H1 (cell line): Measurements from ENCODE around the gene EBPL. TPM values are rescaled to one million over a fixed set of nuclear protein-coding genes. Genes with fewer than 3 reads are reported as not detected.

ENCODE experiments used
- CTCF ChIA-PET: fragments of 300-600 bp; sonication (Branson Sonifier 250); formaldehyde crosslinking; loops from one replicate; lab custom pipeline; 2021; ENCODE audit not compliant: partially characterized antibody; lab: Charles Lee
- POLR2A ChIA-PET: fragments of 300-600 bp; sonication (Branson Sonifier 250); formaldehyde crosslinking; loops from one replicate; lab custom pipeline; 2021; ENCODE audit warnings: inconsistent platforms; ENCODE audit not compliant: partially characterized antibody; lab: Charles Lee
- DNase-seq, 2 experiments: peaks; one replicate each; pipeline versions ENCODE4 v3.0.0 to v3.0.0-alpha.2; 2010 to 2022; ENCODE audit warnings: low spot score in 2 of 2, low read depth in 1 of 2, mixed read lengths in 1 of 2
- FAIRE-seq: peaks from 2 replicates; lab custom pipeline; 2011; peaks lifted over from hg19 to GRCh38; lab: Jason Lieb, UNC
- H2AFZ ChIP-seq: 2 replicates; pipeline ENCODE4 v1.8.1; 2012; ENCODE audit warnings: low read length, inconsistent platforms
- H2AK5ac ChIP-seq: 2 replicates; pipeline ENCODE4 v1.6.1; 2013; ENCODE audit warnings: low read depth, low read length
- H2BK120ac ChIP-seq: replicated peaks from 2 replicates; pipeline ENCODE3; 2013; ENCODE audit warnings: low read depth, low read length, inconsistent platforms
- H2BK12ac ChIP-seq: 2 replicates; pipeline ENCODE4 v1.6.1; 2013; ENCODE audit warnings: low read depth, low read length
- H2BK15ac ChIP-seq: 2 replicates; pipeline ENCODE4 v1.6.1; 2013; ENCODE audit warnings: low read length
- H2BK20ac ChIP-seq: 2 replicates; pipeline ENCODE4 v1.6.1; 2013; ENCODE audit warnings: low read length
- H2BK5ac ChIP-seq: 2 replicates; pipeline ENCODE4 v1.6.1; 2013; ENCODE audit warnings: low read depth, low read length
- H3K14ac ChIP-seq: 2 replicates; pipeline ENCODE4 v1.6.1; 2013; ENCODE audit warnings: inconsistent platforms; ENCODE audit not compliant: insufficient read length
- H3K18ac ChIP-seq: 2 replicates; pipeline ENCODE4 v1.6.1; 2013; ENCODE audit warnings: low read length; ENCODE audit errors: extremely low read depth
- H3K23ac ChIP-seq: 2 replicates; pipeline ENCODE4 v1.6.1; 2013; ENCODE audit warnings: inconsistent platforms; ENCODE audit not compliant: insufficient read length
- H3K23me2 ChIP-seq: 2 replicates; pipeline ENCODE4 v1.6.1; 2013; ENCODE audit warnings: low read depth, low read length
- H3K27ac ChIP-seq: 2 replicates; pipeline ENCODE4 v1.6.1; 2011; ENCODE audit warnings: low read depth, low read length, inconsistent platforms
- H3K27me3 ChIP-seq, 4 experiments: replicated peaks in 1 of 4; 1 replicate in 1 of 4; 2 replicates in 3 of 4; pipeline versions ENCODE4 v1.6.1 to v1.8.1; 2011 to 2013; ENCODE audit warnings: low read length in 3 of 4, mild to moderate bottlenecking in 3 of 4, inconsistent platforms in 2 of 4, mixed read lengths in 2 of 4, moderate library complexity in 1 of 4; ENCODE audit not compliant: control insufficient read depth in 3 of 4, insufficient read depth in 3 of 4; ENCODE audit errors: extremely low read depth in 1 of 4
- H3K36me3 ChIP-seq, 4 experiments: 2 replicates each; pipeline versions ENCODE4 v1.6.1 to v1.8.1; 2011 to 2013; ENCODE audit warnings: mild to moderate bottlenecking in 4 of 4, low read length in 3 of 4, moderate library complexity in 2 of 4, control low read depth in 1 of 4, inconsistent platforms in 1 of 4; ENCODE audit not compliant: insufficient read depth in 4 of 4, control insufficient read depth in 2 of 4
- H3K4ac ChIP-seq: replicated peaks from 2 replicates; pipeline ENCODE3; 2013; ENCODE audit warnings: low read length, low read depth, mixed read lengths, inconsistent platforms; ENCODE audit not compliant: insufficient read length
- H3K4me1 ChIP-seq, 4 experiments: replicated peaks in 1 of 4; 1 replicate in 1 of 4; 2 replicates in 3 of 4; pipeline versions ENCODE4 v1.6.1 to v1.8.1; 2011 to 2013; ENCODE audit warnings: low read length in 3 of 4, inconsistent platforms in 2 of 4, mixed read lengths in 1 of 4; ENCODE audit not compliant: insufficient read depth in 4 of 4, control insufficient read depth in 3 of 4
- H3K4me2 ChIP-seq, 2 experiments: 2 replicates each; pipeline versions ENCODE4 v1.6.1 to v1.8.1; 2011 to 2013; ENCODE audit warnings: low read depth in 2 of 2, low read length in 2 of 2, control low read depth in 1 of 2, inconsistent platforms in 1 of 2, mild to moderate bottlenecking in 1 of 2; ENCODE audit not compliant: insufficient read depth in 1 of 2
- H3K4me3 ChIP-seq, 4 experiments: fragments of 200-600, 300-600 bp in 1 of 4; sonication (generic), shearing (Covaris generic), sonication (Bioruptor Twin) in 1 of 4; 2 replicates each; pipeline versions ENCODE4 v1.5.1 to v1.8.1; 2011 to 2016; ENCODE audit warnings: low read length in 4 of 4, low read depth in 3 of 4, control low read depth in 2 of 4, inconsistent platforms in 2 of 4, mild to moderate bottlenecking in 2 of 4, mixed read lengths in 1 of 4, moderate library complexity in 1 of 4; ENCODE audit not compliant: insufficient read depth in 2 of 4; ENCODE audit errors: extremely low read depth in 1 of 4
- H3K56ac ChIP-seq: replicated peaks from 2 replicates; pipeline ENCODE3; 2013; ENCODE audit warnings: low read depth, mild to moderate bottlenecking, mixed read lengths, low read length, inconsistent platforms; ENCODE audit not compliant: insufficient read length
- H3K79me1 ChIP-seq: 2 replicates; pipeline ENCODE4 v1.6.1; 2013; ENCODE audit warnings: low read depth, low read length, control low read depth
- H3K79me2 ChIP-seq, 2 experiments: 2 replicates each; pipeline versions ENCODE4 v1.6.1 to v1.8.1; 2012 to 2013; ENCODE audit warnings: low read length in 2 of 2, mild to moderate bottlenecking in 2 of 2, inconsistent platforms in 1 of 2; ENCODE audit not compliant: insufficient read depth in 2 of 2, control insufficient read depth in 1 of 2
- H3K9ac ChIP-seq, 4 experiments: replicated peaks in 1 of 4; 1 replicate in 1 of 4; 2 replicates in 3 of 4; pipeline versions ENCODE4 v1.6.1 to v1.8.1; 2011 to 2013; ENCODE audit warnings: low read depth in 3 of 4, low read length in 3 of 4, control low read depth in 2 of 4, mild to moderate bottlenecking in 2 of 4, moderate library complexity in 2 of 4, inconsistent platforms in 1 of 4; ENCODE audit errors: extremely low read depth in 1 of 4
- H3K9me3 ChIP-seq, 2 experiments: 2 replicates each; pipeline versions ENCODE4 v1.6.1 to v1.8.1; 2012 to 2013; ENCODE audit warnings: mild to moderate bottlenecking in 2 of 2, moderate library complexity in 2 of 2, control low read depth in 1 of 2, inconsistent platforms in 1 of 2, low read depth in 1 of 2, low read length in 1 of 2, mixed read lengths in 1 of 2; ENCODE audit not compliant: insufficient read depth in 2 of 2
- H4K20me1 ChIP-seq, 2 experiments: replicated peaks in 1 of 2; 2 replicates each; pipeline versions ENCODE3 to v1.8.1; 2011 to 2013; ENCODE audit warnings: inconsistent platforms in 2 of 2, low read length in 2 of 2, mild to moderate bottlenecking in 1 of 2; ENCODE audit not compliant: insufficient read depth in 2 of 2, control insufficient read depth in 1 of 2
- H4K5ac ChIP-seq: 2 replicates; pipeline ENCODE4 v1.6.1; 2013; ENCODE audit warnings: low read length, low read depth, mixed read lengths, inconsistent platforms; ENCODE audit not compliant: insufficient read length
- H4K8ac ChIP-seq: 2 replicates; pipeline ENCODE4 v1.8.0; 2013; ENCODE audit warnings: mild to moderate bottlenecking, moderate library complexity, low read length, inconsistent platforms; ENCODE audit not compliant: insufficient read depth; ENCODE audit errors: extremely low read depth
- H4K91ac ChIP-seq: replicated peaks from 2 replicates; pipeline ENCODE3; 2013; ENCODE audit warnings: low read length, mixed read lengths, inconsistent platforms; ENCODE audit not compliant: insufficient read length
- ASH2L ChIP-seq: fragments of 200-600, 300-600 bp; sonication (generic); IDR thresholded peaks from one replicate; pipeline ENCODE4 v1.7.1; 2017; ENCODE audit warnings: low read length
- BCL11A ChIP-seq, 2 experiments: IDR thresholded peaks; one replicate each; pipeline ENCODE4 v1.6.1; 2011; ENCODE audit warnings: low read depth in 2 of 2, low read length in 2 of 2, mild to moderate bottlenecking in 2 of 2
- KDM5A ChIP-seq: fragments of 200-600 bp; IDR thresholded peaks from 2 replicates; pipeline ENCODE4 v1.7.1; 2012; ENCODE audit warnings: mild to moderate bottlenecking, low read length, inconsistent platforms, mixed read lengths
- RNF2 ChIP-seq: fragments of 200-900, 300-1000 bp; sonication (generic); IDR thresholded peaks from 2 replicates; pipeline ENCODE4 v1.7.1; 2016; ENCODE audit warnings: borderline replicate concordance, low read depth, mild to moderate bottlenecking, antibody characterized with exemption, low read length; ENCODE audit not compliant: poor library complexity, severe bottlenecking; ENCODE audit errors: missing control alignments
- ZNF274 ChIP-seq: IDR thresholded peaks from 2 replicates; pipeline ENCODE4 v1.7.0; 2012; ENCODE audit warnings: low read length, borderline replicate concordance; ENCODE audit errors: extremely low read depth
- WGBS, 2 experiments: shearing (Covaris generic) in 1 of 2; methylation state at CpG; one replicate each; pipeline versions ENCODE4 v1.1.6 to v1.1.7; 2013 to 2015; ENCODE audit warnings: low lambda C conversion rate in 2 of 2, mixed read lengths in 2 of 2, inconsistent platforms in 1 of 2, low coverage in 1 of 2, missing lambda C conversion rate in 1 of 2; ENCODE audit not compliant: insufficient replicate concordance in 2 of 2, insufficient coverage in 1 of 2, insufficient read length in 1 of 2; ENCODE audit errors: extremely low coverage in 1 of 2, missing lambda C conversion rate in 1 of 2; 5-methylcytosine and 5-hydroxymethylcytosine counted together
- polyA plus RNA-seq, 7 experiments: library from polyadenylated mRNA; depleted of rRNA in 3 of 7; stranded (reverse) in 5 of 7; unstranded in 2 of 7; fragments of >200 nt in 5 of 7; fragments of 200-250 nt in 2 of 7; gene quantifications; 1 replicate in 5 of 7; 2 replicates in 1 of 7; 4 replicates in 1 of 7; pipeline versions ENCODE4 v1.2.1 to v1.2.3, GENCODE V29; 2011 to 2013; ENCODE audit warnings: missing spikeins in 2 of 7, mixed read lengths in 2 of 7
- total RNA-seq: library from RNA; stranded (reverse); fragmentation: NEBNext Ultra II Directional; extraction: Animal tissue kit (Norgen Biotek cat#: 25700); gene quantifications from 2 replicates; pipeline ENCODE4 v1.2.1, GENCODE V29; 2021

The EBPL gene
- total and polyA plus RNA-seq, 2 of the 8 experiments (the other 6 are each of a cell fraction or from before 2014, with no cell fraction given), result 130 to 204 TPM

- Histone ChIP-seq H3K4me1 (peaks cover 8 to 14% (median 9%) of the 10 kb centered on the region in 4 experiments), H2BK15ac (no peak overlapping the region), H3K27me3 (no peaks in the 10 kb centered on the region), H3K56ac (no peak overlapping the region), H4K91ac (no peak overlapping the region), H3K14ac (no peak overlapping the region), H3K4me2 (no peak overlapping the region), H2AK5ac (no peak overlapping the region), H3K23me2 (no peaks in the 10 kb centered on the region; the same call in 1 of the 2 replicates), H3K23ac (no peak overlapping the region), H3K18ac (no peak overlapping the region), H3K9ac (no peak overlapping the region), H3K4me3 (no peak overlapping the region), H3K36me3 (no peaks in the 10 kb centered on the region), H4K5ac (no peak overlapping the region), H2AFZ (no peak overlapping the region), H3K4ac (no peak overlapping the region), H3K27ac (no peak overlapping the region), H3K79me2 (no peaks in the 10 kb centered on the region), H2BK20ac (no peak overlapping the region), H4K20me1 (no peaks in the 10 kb centered on the region), H2BK120ac (no peak overlapping the region), H2BK5ac (no peak overlapping the region), H3K79me1 (no peaks in the 10 kb centered on the region), H3K9me3 (no peaks in the 10 kb centered on the region), H2BK12ac (no peak overlapping the region), H4K8ac (no peak overlapping the region)
- WGBS, 2 experiments, result 88 to 100% methylated on average over 1 to 5 of the region's 5 CpGs
- no peak for FAIRE-seq
- no peak for DNase-seq
- ChIA-PET POLR2A (interaction anchor here (0.7 to 1.1 kb wide), 3 partner anchors 13 to 382 kb away, joined by 3 to 5 read pairs (median 3); partner anchors contain the start of gene EBPL), CTCF (interaction anchor here (0.7 to 1.1 kb wide), 3 partner anchors 74 to 385 kb away, joined by 4 read pairs; no protein-coding TSS in a partner anchor)
- TF ChIP-seq KDM5A (no peak), RNF2 (no peak), ASH2L (no peak), BCL11A (IDR thresholded peaks at IDR 0.05; ENCODE audit: low read depth in 2 of 2, low read length in 2 of 2) (no peak), ZNF274 (no peak)
These were observed 59.1 kb downstream of the EBPL start for GRCh38 chr13:49632156-49632555.
